ENCODE data around the gene AKR1D1. TPM values are rescaled to one million over a fixed set of nuclear protein-coding genes. Genes with fewer than 3 reads are reported as not detected.
"Not testable (repeated sequence)": the region's sequence is repeated elsewhere in the genome, so short reads cannot be mapped to it uniquely, and the experiment has no call there.

AKR1D1 gene
- total RNA-seq, 1 experiment from 2014 or later, result not detected

DNA sequence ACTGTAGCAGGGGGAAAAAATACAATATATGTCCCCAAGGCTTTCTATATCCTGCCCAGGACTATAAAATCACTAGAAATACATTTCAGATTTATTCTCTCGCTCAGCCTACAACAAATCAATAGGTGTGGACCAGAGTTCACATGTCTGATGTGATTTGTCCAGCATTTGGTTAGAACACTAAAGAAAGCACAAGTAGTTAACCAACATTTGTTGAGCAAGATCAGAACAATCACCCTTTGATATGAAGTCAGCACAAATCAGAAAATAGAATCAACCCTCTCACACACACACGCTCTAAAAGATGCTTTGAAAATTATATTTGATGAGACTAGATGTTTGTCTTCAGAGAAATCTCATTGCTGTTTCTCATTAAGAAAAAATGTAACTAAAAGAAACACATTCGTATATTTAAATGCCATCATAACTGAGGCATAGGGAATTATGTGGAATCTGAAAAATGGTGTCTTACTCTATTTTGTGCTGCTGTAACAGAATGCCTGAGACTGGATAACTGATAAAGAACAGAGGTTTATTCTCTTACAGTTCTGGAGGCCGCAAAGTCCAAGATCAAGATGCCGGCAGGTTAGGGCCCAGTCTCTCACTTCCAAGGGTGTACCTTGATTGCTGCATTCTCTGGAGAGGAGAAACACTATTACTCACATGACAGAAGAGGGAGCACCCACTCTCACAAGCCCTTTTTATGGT is 10.5 kb downstream of the AKR1D1 start:
- Histone ChIP-seq H3K9me3 (replicated peaks) (no peaks in the 10 kb centered on the region), H3K4me3 (no peak overlapping the region), H3K4me1 (no peaks in the 10 kb centered on the region), H3K36me3 (no peaks in the 10 kb centered on the region), H3K27ac (no peak overlapping the region), H3K27me3 (no peaks in the 10 kb centered on the region)
- no peak for DNase-seq

DNA sequence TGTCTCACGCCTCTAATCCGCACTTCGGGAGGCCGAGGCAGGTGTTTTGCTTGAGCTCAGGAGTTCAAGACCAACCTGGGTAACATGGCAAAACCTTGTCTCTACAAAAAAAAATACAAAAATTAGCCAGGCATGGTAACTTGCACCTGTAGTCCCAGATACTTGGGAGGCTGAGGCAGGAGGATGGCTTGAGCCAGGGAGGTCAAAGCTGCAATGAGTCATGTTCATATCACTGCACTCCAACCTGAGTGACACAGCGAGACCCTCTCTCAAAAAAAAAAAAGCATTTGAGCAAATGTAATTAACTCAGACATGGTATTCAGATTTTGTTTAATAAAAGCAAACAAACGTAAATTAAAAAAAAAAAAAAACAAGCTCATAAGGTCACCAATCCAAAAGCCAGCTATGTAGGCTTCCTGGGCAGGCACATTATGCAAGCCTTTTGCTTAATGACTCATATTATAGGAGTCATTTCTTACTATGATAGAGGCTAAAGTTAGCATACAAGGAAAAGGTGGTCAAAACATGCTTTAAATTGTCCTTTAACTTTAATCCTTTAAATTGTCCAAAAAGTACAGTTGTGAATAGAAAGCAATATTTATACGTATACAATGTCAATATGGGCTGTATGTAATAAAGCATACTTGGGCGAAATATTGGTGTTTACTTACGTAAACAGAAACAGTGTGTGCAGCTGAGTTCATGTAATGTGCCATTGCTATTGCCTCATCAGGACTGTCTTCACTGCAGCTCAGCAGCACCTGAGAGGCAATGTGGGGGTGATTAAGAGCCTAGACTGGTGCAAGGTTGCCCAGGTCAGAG is 13.0 kb downstream of the AKR1D1 start:
- Histone ChIP-seq H3K27me3 (no peaks in the 10 kb centered on the region), H3K9me3 (replicated peaks) (no peaks in the 10 kb centered on the region)
- DNase-seq, result no peak

DNA sequence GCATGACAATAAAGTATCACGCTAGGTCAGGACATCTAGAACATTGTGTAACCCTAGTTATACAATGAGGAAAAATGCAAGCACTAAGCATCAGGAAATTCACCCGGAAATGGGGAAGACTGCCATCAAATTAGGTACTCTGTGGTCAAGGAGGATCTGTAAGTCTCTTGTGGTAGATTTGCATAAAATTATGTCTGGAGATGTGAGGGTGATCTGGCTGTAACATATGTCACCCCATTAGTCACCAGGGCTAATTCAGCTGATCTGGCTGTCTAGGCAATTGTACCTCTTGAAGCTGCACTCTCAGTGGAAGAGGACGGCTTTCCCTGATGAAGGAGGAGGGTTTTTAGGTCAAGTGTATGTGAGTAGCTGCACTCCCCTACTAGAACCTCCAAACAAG is 14.8 kb downstream of the AKR1D1 start:
- Histone ChIP-seq H3K9me3 (replicated peaks) (no peaks in the 10 kb centered on the region), H3K4me1 (no peaks in the 10 kb centered on the region), H3K36me3 (no peaks in the 10 kb centered on the region), H3K27me3 (no peaks in the 10 kb centered on the region), H3K4me3 (no peak overlapping the region), H3K27ac (no peak overlapping the region)
- DNase-seq, result no peak

More for the DNA sequence above, 13.0 kb downstream of the AKR1D1 start:
- Histone ChIP-seq H3K36me3 (no peaks in the 10 kb centered on the region), H3K27ac (no peak overlapping the region), H3K4me3 (no peak overlapping the region), H3K4me1 (no peaks in the 10 kb centered on the region)

DNA sequence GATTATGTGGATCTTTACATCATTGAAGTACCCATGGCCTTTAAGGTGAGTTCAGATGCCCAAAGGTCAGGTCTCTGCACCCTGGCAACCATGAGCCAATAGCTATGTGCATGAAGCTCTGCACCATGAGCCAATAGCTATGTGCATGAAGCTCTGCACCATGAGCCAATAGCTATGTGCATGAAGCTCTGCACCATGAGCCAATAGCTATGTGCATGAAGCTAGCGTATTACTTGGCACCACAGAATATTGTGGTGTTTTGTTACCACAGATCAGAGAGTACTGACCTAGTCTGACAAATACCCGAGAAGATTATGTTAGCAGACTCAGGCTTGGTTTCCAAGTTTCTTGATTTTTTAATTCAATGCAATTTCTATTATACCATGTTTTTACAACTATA is 15.6 kb downstream of the AKR1D1 start:
- not testable (repeated sequence) for H3K9me3 ChIP-seq (replicated peaks); H3K36me3 ChIP-seq; H3K4me3 ChIP-seq; DNase-seq; H3K27me3 ChIP-seq; H3K4me1 ChIP-seq; H3K27ac ChIP-seq

DNA sequence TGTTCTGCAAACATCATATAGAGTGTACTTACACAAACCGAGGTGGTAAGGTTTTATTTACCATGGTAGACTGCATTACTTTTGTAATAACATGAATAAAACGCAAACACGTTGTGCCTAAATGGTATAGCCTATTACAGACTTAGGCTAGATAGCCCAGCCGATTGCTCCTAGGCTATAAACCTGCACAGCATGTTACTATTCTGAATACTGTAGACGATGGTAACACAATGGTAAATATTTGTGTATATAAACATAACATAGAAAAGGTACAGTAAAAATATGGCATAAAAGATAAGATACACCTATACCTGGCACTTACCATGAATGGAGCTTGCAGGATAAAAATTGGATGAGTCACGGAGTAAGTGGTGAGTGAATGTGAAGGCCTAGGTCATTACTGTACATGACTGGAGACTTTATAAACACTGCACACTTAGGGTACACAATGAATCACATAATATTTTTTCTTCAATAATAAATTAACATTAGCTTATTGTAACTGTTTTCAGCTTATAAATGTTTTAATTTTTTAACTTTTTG is 16.3 kb downstream of the AKR1D1 start:
- Histone ChIP-seq H3K27ac (no peak overlapping the region), H3K36me3 (no peaks in the 10 kb centered on the region), H3K9me3 (replicated peaks) (no peaks in the 10 kb centered on the region), H3K4me1 (no peaks in the 10 kb centered on the region), H3K4me3 (no peak overlapping the region), H3K27me3 (no peaks in the 10 kb centered on the region)
- no peak for DNase-seq

DNA sequence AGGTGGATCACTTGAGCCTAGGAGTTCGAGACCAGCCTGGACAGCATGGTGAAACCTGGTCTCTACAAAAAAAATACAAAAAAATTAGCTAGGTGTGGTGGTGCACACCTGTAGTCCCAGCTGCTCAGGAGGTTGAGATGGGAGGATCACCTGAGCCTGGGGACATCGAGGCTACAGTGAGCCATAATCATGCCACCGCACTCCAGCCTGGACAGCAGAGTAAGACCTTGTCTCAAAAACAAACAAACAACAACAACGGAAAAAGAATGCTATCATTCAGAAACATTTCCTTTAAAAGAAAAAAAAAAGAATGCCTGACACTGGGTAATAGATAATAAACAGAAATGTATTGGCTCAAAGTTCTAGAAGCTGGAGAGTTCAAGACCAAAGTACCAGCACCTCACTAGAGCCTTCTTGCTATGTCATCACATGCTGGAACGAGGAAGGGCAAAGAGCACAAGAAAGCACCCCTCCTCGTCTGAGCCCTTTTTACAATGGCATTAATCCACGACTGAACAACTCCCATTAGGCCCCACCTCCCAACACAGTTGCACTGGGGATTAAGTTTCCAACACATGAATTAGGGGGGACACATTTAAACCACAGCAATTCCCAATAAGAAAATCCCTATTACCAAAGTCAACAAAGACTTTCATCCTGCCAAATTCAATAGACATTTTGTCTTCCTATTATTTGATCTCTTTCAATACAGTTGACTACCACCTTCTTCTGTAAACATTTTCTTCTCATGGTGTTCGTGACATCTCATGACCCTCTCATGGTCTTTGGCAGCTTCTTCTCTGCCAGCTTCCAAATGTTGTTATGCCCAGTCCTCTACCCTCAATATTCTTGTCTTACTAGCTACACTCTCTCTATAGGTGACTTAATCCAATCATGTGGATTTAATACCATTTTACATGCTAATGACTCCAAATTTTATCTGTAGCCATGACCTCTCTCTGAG is 20.0 kb downstream of the AKR1D1 start:
- no peaks in the 10 kb centered on the region for H3K4me1 ChIP-seq
- H3K27me3 ChIP-seq, result no peaks in the 10 kb centered on the region
- H3K9me3 ChIP-seq (replicated peaks), result no peaks in the 10 kb centered on the region
- no peak for DNase-seq
- no peak overlapping the region for H3K4me3 ChIP-seq
- no peaks in the 10 kb centered on the region for H3K36me3 ChIP-seq
- H3K27ac ChIP-seq, result no peak overlapping the region

DNA sequence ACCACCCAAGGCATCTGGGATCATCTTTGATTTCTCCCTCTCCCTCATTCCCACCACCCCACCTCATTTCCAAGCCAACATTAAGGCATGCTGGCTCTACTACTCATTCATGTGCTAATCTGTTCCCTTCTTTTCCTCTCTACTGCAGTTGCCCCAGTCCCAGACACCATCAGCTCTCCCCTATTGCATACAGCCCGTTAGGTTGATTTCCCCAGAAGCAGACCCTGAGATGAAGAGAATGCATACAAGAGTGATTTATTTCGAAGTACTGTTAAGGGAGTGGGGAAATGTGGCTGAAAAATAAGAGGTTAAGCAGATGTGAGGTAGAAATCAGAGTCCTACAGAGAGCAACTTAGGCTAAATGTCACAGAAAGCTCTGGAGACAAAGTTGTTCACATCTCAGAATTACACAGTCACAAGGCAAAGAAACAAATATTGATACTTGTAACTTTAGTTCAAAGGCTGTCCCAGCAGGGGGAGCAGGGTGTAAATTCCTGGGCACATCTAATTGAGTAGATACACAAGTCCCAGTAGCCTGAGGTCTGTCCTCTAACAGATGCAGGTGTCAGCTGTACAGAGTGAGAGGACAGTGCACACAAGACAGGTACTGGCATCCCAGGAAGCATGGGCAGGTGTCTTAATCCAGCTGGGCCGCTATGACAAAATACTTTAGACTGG is 20.9 kb downstream of the AKR1D1 start:
- H3K27me3 ChIP-seq, result no peaks in the 10 kb centered on the region
- H3K4me3 ChIP-seq, result no peak overlapping the region
- no peaks in the 10 kb centered on the region for H3K36me3 ChIP-seq
- no peaks in the 10 kb centered on the region for H3K9me3 ChIP-seq (replicated peaks)
- H3K27ac ChIP-seq, result no peak overlapping the region
- DNase-seq, result peak; percentile 9 to 20
- no peaks in the 10 kb centered on the region for H3K4me1 ChIP-seq

DNA sequence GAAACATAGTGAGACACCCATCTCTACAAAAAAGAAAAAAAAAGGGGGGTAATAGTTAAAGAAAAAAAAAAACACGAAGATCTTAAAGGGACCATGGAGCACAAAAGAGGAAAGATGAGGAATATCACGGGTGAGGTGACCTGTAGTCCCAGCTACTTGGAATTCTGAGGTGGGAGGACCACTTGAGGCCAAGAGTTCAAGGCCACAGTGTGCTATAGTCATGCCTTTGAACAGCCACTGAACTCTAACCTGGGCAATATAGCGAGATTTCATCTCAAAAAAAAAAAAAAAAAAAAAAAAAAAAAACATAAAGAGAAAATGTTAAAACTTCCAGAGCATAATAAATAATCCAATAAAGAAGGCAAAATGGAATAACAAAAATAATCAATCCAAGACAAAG is 23.6 kb downstream of the AKR1D1 start:
- Histone ChIP-seq H3K27ac (no peak overlapping the region), H3K4me1 (no peaks in the 10 kb centered on the region), H3K4me3 (no peak overlapping the region), H3K9me3 (replicated peaks) (no peaks in the 10 kb centered on the region), H3K36me3 (no peaks in the 10 kb centered on the region), H3K27me3 (no peaks in the 10 kb centered on the region)
- DNase-seq, result no peak

DNA sequence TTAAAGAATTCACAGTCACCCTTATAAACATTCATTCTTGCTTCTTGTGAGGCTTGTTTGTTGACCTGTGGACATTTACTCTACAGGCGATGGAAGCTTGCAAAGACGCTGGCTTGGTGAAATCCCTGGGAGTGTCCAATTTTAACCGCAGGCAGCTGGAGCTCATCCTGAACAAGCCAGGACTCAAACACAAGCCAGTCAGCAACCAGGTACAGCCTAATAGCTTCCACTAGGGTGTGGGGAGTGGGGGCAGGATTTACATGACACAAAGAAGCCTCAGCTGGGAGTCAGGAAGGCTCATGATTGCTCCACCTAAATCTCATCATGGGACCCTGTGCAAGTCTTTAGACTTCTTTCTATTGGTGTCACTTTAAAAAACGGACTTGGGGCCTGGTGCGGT is 29.0 kb downstream of the AKR1D1 start:
- Histone ChIP-seq H3K36me3 (no peaks in the 10 kb centered on the region), H3K9me3 (replicated peaks) (no peaks in the 10 kb centered on the region)

DNA sequence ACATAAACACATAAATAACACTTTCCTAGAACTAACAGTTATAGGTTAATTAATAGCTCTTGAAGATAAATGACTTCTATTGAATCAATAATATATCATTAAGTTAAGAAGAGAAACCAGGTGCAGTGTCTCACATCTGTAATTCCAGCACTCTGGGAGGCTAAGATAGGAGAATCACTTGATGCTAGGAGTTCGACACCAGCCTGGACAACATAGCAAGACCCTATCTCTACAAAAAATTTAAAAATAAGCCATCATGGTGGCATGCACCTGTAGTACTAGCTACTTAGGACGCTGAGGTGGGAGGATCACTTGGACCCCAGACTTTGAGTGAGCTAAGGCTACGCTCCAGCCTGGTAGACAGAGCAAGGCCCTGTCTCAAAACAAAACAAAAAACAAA is 38.8 kb downstream of the AKR1D1 start:
- Histone ChIP-seq H3K4me3 (no peak overlapping the region), H3K4me1 (no peaks in the 10 kb centered on the region), H3K27ac (no peak overlapping the region), H3K36me3 (no peaks in the 10 kb centered on the region), H3K9me3 (replicated peaks) (no peaks in the 10 kb centered on the region), H3K27me3 (no peaks in the 10 kb centered on the region)
- no peak for DNase-seq

More for the DNA sequence above, 29.0 kb downstream of the AKR1D1 start:
- Histone ChIP-seq H3K27me3 (no peaks in the 10 kb centered on the region), H3K4me1 (no peaks in the 10 kb centered on the region), H3K27ac (no peak overlapping the region), H3K4me3 (no peak overlapping the region)
- DNase-seq, result no peak

DNA sequence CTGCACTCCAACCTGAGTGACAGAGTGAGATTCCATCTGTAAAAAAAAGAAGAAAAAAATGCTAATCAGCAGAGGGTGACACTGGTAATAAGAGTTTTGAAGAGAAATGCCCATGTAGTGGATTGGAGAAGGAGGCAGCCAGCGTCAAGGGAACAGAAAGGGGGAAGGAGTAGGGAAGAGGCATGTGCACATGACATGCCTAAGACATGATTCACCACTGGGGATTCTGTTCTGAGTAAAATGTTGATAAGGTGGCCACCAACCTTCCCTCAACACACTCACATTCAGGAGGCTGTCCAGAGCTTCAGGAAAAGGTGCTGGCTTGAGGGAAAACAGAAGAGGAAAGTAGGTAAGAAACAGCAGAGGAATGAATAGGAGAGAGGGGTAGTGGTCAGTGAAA is 39.9 kb downstream of the AKR1D1 start:
- DNase-seq, result no peak
- Histone ChIP-seq H3K9me3 (replicated peaks) (no peaks in the 10 kb centered on the region), H3K36me3 (no peaks in the 10 kb centered on the region), H3K27me3 (no peaks in the 10 kb centered on the region), H3K27ac (no peak overlapping the region), H3K4me1 (no peaks in the 10 kb centered on the region), H3K4me3 (no peak overlapping the region)

DNA sequence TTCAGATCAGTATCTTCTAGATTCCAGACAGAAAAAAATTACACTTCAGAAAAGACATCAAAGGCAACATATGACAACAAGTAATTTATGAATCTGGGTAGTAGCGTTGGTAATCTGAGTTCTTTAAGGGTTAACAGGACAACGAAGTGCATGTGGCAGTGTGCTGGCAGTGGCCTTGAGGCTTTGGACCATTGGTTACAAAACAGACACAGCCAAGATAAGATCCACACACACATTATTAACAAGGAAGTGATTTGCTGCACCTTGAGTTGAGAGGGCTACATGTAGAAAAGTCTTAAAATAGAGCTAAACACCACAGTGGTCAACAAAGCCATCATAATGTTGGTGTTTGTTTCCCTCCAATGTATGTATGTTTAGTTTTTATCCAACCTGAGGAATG is 40.6 kb downstream of the AKR1D1 start:
- Histone ChIP-seq H3K27me3 (no peaks in the 10 kb centered on the region), H3K4me3 (no peak overlapping the region), H3K27ac (no peak overlapping the region), H3K9me3 (replicated peaks) (no peaks in the 10 kb centered on the region), H3K4me1 (no peaks in the 10 kb centered on the region), H3K36me3 (no peaks in the 10 kb centered on the region)
- no peak for DNase-seq

DNA sequence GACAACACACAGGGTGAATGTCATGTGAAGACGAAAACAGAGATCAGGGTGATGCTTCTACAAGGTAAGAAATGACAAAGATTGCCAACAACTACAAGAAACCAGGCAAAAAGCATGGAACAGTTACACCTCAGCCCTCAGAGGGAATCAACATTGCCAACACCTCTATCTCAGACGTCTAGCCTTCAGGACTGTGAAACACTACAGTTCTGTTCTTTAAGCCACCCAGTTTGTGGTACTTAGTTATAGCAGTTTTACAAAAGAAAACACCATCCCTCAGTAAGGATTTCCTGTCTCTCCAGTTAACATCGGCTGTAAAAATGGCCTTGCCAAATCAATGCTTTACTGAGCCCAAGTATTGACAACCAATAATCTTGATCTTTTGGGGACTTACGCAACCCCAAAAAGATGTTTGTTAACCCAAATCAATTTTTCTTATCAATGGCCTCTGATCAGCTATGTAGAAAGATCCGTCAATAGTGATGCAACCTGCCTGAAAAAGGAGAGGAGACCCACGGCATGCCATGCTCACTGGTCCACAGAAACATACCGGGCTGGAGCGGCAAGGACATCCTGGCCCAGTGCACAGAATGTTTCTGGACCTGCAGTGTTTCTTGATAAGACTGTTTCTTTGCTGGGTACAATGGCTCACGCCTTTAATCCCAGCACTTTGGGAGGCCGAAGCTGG is 44.0 kb downstream of the AKR1D1 start:
- H3K4me3 ChIP-seq, result no peak overlapping the region
- H3K36me3 ChIP-seq, result no peaks in the 10 kb centered on the region
- H3K27me3 ChIP-seq, result no peaks in the 10 kb centered on the region
- no peaks in the 10 kb centered on the region for H3K9me3 ChIP-seq (replicated peaks)
- no peaks in the 10 kb centered on the region for H3K4me1 ChIP-seq
- H3K27ac ChIP-seq, result no peak overlapping the region
- no peak for DNase-seq

DNA sequence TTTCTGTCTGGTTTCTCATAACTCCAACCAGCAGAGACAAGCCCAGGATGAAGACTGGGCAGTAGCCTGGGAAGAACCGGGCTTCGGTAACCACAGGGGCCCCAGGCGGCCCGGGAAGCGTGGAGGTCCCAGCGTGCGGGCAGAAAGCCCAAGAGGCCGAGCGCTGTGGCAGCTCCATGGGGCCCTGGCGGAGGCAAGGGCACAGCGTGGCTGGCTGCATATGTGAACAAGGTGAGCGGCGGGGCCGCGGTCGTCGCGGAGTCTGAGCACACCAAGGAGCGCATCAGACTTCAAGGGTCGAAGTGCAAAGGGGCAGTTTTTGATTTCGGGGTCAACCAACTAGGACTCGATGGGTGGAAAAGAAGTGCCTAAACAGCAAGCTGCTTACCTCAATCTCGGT is 45.9 kb downstream of the AKR1D1 start:
- no peak overlapping the region for H3K27ac ChIP-seq
- H3K9me3 ChIP-seq (replicated peaks), result no peaks in the 10 kb centered on the region
- H3K4me1 ChIP-seq, result no peaks in the 10 kb centered on the region
- no peaks in the 10 kb centered on the region for H3K36me3 ChIP-seq
- no peak for DNase-seq
- H3K27me3 ChIP-seq, result no peaks in the 10 kb centered on the region
- no peak overlapping the region for H3K4me3 ChIP-seq
